Cardiac fibroblast (primary cell): ENCODE results near the gene SPINT1.
A peak's percentile ranks its signal among the peaks of the same experiment; 100 is the strongest.

ENCODE experiments used
- DNase-seq, 2 donors: peaks; one replicate each; pipeline versions ENCODE4 v3.0.0 to v3.0.0-alpha.2; 2010; ENCODE audit warnings: low read depth in 2 of 2
- H3K4me3 ChIP-seq, 2 donors: replicated peaks in 1 of 2; 1 replicate in 1 of 2; 2 replicates in 1 of 2; pipeline ENCODE4 v1.5.1; 2011; ENCODE audit warnings: low read depth in 2 of 2, low read length in 2 of 2, mild to moderate bottlenecking in 2 of 2, moderate library complexity in 1 of 2
- TF ChIP-seq, protein P1 (sequence below): IDR thresholded peaks from one replicate; pipeline ENCODE4 v1.5.1; 2011; ENCODE audit warnings: low read depth, mild to moderate bottlenecking, low read length, inconsistent platforms

Gene SPINT1

DNA sequence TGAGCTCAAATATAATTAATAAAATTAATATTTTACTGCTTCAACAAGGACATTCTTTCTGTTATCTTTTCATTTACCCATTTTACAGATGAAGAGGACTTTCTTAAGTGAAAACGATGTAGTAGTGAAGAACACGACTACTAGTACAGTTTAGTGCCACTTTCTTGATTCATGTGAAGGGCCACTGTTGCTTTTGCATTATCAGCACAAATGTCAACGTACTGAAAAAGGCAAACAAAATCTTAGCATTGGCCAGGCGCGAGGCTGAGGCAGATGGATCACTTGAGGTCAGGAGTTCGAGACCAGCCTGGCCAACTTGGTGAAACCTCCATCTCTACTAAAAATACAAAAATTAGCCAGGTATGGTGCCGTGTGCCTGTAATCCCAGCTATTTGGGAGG is 24.8 kb upstream of the SPINT1 start:
- DNase-seq: no peak
- TF ChIP-seq, protein P1, sequence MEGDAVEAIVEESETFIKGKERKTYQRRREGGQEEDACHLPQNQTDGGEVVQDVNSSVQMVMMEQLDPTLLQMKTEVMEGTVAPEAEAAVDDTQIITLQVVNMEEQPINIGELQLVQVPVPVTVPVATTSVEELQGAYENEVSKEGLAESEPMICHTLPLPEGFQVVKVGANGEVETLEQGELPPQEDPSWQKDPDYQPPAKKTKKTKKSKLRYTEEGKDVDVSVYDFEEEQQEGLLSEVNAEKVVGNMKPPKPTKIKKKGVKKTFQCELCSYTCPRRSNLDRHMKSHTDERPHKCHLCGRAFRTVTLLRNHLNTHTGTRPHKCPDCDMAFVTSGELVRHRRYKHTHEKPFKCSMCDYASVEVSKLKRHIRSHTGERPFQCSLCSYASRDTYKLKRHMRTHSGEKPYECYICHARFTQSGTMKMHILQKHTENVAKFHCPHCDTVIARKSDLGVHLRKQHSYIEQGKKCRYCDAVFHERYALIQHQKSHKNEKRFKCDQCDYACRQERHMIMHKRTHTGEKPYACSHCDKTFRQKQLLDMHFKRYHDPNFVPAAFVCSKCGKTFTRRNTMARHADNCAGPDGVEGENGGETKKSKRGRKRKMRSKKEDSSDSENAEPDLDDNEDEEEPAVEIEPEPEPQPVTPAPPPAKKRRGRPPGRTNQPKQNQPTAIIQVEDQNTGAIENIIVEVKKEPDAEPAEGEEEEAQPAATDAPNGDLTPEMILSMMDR: no peak
- H3K4me3 ChIP-seq: no peak overlapping the region

DNA sequence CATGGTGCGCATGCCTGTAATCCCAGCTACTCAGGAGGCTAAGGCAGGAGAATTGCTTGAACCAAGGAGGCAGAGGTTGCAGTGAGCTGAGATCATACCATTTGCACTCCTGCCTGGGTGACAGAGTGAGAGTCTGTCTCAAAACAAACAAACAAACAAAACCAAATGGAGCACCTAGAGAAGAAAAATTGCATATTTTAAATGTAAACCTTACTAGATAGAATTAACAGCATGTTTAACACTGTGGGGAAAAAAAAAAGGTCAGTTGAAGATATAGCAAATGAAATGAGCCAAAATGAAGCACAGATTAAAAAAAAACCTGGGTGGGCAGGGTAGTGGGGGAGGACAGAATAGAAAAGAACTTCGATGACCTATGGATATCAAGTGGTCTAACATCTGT is 22.7 kb upstream of the SPINT1 start:
- H3K4me3 ChIP-seq: no peak overlapping the region
- TF ChIP-seq, protein P1: no peak
- no peak for DNase-seq

DNA sequence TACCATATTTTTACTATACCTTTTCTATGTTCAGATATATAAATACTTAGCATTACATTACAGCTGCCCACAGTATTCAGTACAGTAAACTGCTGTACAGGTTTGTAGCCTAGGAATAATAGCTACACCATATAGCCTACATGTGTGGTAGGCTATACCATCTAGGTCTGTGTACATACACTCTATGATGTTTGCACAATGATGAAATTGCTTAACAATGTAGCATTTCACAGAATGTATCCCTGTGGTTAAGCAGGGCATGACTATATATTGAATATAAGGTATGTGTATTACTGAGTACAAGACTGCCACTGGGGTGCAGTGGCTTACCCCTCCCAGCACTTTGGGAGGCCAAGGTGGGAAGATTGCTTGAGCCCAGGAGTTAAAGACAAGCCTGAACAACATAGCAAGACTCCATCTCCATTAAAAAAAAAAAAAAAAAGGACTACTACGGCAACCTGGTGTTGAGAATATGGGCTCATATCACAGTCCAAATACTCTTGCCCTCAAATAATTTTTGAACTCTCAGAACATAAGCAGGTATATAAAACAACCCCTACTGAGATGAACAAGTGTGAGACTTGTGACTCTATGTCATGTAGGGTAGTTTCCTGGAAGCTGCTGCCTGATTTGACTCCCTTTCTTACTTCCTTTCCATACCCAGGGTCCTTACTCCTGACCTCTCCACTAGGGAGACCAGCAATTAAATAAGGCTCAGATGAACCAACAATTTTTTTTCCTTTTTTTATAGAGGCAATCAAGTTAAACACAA is 20.1 kb upstream of the SPINT1 start:
- DNase-seq: no peak
- no peak overlapping the region for H3K4me3 ChIP-seq
- TF ChIP-seq, protein P1: no peak

DNA sequence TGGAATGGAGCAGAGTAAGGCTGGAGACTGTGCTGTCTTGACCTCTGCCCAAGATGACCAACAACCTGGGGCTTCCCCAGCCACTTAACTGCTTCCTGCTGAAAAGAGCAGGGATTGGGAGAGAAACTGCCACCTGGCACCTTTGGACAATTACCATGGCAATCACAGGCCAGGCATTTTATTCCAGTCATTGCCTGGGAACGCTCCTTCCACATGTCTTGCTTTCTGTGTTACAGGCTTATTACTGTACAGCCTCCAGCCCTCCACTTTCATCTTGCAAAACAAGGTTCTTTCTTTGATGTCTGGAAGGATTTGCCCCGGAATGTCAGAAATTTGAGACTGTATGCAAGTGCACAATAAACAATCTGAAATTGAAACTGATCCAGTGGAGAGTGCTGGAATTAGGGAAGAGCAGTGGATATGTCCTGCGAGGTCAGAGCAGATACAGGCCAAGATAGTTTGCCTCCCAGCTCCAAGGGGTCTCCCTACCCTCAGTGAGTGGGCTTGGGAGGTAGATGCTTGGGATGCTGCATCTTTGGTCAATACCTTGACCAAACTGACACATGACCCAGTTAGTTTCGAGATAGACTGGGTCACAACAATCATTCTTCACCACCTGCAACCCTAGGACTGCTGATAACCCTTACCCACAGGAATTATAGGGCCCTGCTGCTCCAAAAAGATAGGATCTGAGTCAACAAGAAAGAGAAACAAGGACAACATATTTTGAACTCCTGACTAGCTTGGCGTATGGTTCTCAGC is 18.0 kb upstream of the SPINT1 start:
- no peak overlapping the region for H3K4me3 ChIP-seq
- peak in 1 of 2 donors; percentile 11 for DNase-seq
- TF ChIP-seq, protein P1: no peak

DNA sequence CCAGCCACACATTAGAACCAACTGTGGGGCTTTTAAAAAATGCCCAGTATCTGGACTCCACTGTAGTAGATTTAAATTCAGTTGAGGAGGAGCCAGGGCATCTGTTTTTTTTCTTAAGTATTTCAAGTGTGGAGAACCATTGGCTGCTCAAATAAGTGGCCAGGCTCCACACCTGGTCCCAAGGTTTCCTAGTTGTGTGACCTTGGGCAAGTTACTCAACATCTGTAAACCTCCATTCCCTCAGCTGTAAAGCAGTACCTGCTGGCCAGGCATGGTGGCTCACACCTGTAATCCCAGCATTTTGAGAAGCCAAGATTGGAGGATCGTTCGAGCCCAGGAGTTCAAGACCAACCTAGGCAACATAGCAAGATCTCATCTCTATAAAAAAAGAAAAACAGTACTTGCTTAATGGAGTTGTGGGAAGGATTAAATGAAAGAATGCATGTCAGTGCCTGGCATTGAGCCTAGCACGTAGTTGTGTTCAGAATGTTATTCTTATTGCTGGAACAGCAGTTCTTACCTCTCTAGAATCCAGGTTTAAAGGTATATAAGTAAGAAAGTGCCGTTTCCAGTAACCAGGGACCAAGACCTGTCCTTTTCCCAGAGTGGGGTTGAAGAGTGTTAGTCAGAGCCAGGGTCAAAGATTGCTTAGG is 17.3 kb upstream of the SPINT1 start:
- DNase-seq: no peak
- TF ChIP-seq, protein P1: no peak
- H3K4me3 ChIP-seq: no peak overlapping the region

DNA sequence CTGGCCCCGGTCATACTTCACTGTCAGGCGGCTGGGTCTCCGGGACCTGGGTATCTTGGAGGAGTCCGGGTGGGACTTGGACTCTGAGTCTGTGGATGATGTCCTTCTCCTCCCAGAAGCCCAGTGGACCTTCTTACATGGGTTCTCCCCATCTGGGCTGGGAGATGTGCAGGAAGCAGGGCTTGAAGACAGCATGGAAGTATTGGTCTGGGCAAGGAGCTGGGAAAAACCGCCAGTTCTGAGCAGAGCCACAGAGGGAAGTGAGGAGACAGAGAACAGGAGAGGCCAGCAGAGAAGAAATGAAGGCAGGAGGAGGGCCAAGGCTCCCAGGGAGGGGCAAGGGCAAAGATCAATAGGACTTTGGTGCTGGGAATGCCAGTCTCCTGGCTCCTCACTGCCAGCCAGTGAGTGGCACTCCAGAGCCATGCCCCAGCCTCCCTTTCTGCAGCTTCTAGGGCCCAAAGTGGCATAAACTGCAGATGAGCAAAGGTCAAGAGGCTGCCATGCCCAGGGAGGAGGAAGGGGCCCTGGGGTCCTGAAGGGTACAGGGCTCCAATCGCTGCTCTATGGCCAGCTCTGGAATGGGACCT is 15.3 kb upstream of the SPINT1 start, which contains the start of gene PPP1R14D:
PPP1R14D (minus strand) TSS at position 262 of the 590 bp plus-strand sequence; CDS start at position 195, 67 bp downstream.
- H3K4me3 ChIP-seq: no peak within 1 kb of the TSS
- no peak for DNase-seq
- TF ChIP-seq, protein P1: no peak
